ENCODE data around the gene ERFL.
A peak's percentile ranks its signal among the peaks of the same experiment; 100 is the strongest.

ERFL gene

GRCh38 chr19:41859213-41859617 is 69.0 kb downstream of the ERFL start:
- DNase-seq (ENCODE audit: low read depth), result no peak
- TF ChIP-seq, protein P1, sequence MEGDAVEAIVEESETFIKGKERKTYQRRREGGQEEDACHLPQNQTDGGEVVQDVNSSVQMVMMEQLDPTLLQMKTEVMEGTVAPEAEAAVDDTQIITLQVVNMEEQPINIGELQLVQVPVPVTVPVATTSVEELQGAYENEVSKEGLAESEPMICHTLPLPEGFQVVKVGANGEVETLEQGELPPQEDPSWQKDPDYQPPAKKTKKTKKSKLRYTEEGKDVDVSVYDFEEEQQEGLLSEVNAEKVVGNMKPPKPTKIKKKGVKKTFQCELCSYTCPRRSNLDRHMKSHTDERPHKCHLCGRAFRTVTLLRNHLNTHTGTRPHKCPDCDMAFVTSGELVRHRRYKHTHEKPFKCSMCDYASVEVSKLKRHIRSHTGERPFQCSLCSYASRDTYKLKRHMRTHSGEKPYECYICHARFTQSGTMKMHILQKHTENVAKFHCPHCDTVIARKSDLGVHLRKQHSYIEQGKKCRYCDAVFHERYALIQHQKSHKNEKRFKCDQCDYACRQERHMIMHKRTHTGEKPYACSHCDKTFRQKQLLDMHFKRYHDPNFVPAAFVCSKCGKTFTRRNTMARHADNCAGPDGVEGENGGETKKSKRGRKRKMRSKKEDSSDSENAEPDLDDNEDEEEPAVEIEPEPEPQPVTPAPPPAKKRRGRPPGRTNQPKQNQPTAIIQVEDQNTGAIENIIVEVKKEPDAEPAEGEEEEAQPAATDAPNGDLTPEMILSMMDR (conservative IDR thresholded peaks at IDR 0.05; ENCODE audit: low read length), result no peak
- H3K4me3 ChIP-seq (ENCODE audit: low read length), result peak overlapping the region; percentile 53
